ENCODE data around the gene BIRC6. TPM values are rescaled to one million over a fixed set of nuclear protein-coding genes. Genes with fewer than 3 reads are reported as not detected.
A peak's percentile ranks its signal among the peaks of the same experiment; 100 is the strongest.
"Not testable (repeated sequence)": the region's sequence is repeated elsewhere in the genome, so short reads cannot be mapped to it uniquely, and the experiment has no call there.

BIRC6 gene
- polyA plus RNA-seq, 1 donor = 49.5 TPM

GRCh38 chr2:32622570-32623310 lies 265.9 kb downstream of the BIRC6 start:
- DNase-seq = no peak

- DNase-seq = no peak
Observed at GRCh38 chr2:32623311-32623706, 266.5 kb downstream of the BIRC6 start.

- DNase-seq = no peak
Observed at GRCh38 chr2:32624812-32625211, 268.0 kb downstream of the BIRC6 start.

GRCh38 chr2:32626639-32627221 lies 269.9 kb downstream of the BIRC6 start:
- no peak for DNase-seq

GRCh38 chr2:32627441-32627813 lies 270.6 kb downstream of the BIRC6 start:
- peak; percentile 52 for DNase-seq

- DNase-seq = peak; percentile 93
Observed at GRCh38 chr2:32627814-32628579, 271.2 kb downstream of the BIRC6 start, which contains the start of gene TTC27. TSS of gene TTC27 (plus strand) at chr2:32628050. CDS start at chr2:32628293, 243 bp downstream.

- no peak for DNase-seq
Observed at GRCh38 chr2:32632089-32632488, 275.3 kb downstream of the BIRC6 start.

- DNase-seq = no peak
Observed at GRCh38 chr2:32633040-32633439, 276.2 kb downstream of the BIRC6 start.

GRCh38 chr2:32638548-32638947 lies 281.7 kb downstream of the BIRC6 start:
- DNase-seq = not testable (repeated sequence)

GRCh38 chr2:32641180-32641579 lies 284.4 kb downstream of the BIRC6 start:
- DNase-seq = no peak

- no peak for DNase-seq
Observed at GRCh38 chr2:32647180-32647651, 290.4 kb downstream of the BIRC6 start.

GRCh38 chr2:32652555-32653209 lies 295.9 kb downstream of the BIRC6 start:
- DNase-seq = no peak

- no peak for DNase-seq
Observed at GRCh38 chr2:32656069-32656468, 299.2 kb downstream of the BIRC6 start.

- DNase-seq = no peak
Observed at GRCh38 chr2:32663864-32664263, 307.0 kb downstream of the BIRC6 start.

GRCh38 chr2:32666704-32667103 lies 309.9 kb downstream of the BIRC6 start:
- DNase-seq = no peak

- no peak for DNase-seq
Observed at GRCh38 chr2:32668254-32668653, 311.4 kb downstream of the BIRC6 start.

Other genes starting within 250 kb of the BIRC6 start
- gene SLC30A6, start 191.2 kb upstream of the BIRC6 start, polyA plus RNA-seq (ENCODE audit: insufficient read length) = 14.8 TPM
- gene NLRC4, start 92.1 kb upstream of the BIRC6 start, polyA plus RNA-seq (ENCODE audit: insufficient read length) = 1.1 TPM
- 39.9 TPM for gene YIPF4, start 79.1 kb upstream of the BIRC6 start, polyA plus RNA-seq (ENCODE audit: insufficient read length)